ENCODE results near the gene PRPF40B. TPM values are rescaled to one million over a fixed set of nuclear protein-coding genes. Genes with fewer than 3 reads are reported as not detected.
A peak's percentile ranks its signal among the peaks of the same experiment; 100 is the strongest.

Gene PRPF40B
- total and polyA plus RNA-seq, 2 of the 13 experiments (the other 11 are each of a cell fraction or from before 2014, with no cell fraction given) = 5.0 to 7.8 TPM

GRCh38 chr12:49623142-49623904, at the start of gene PRPF40B (continued):
- TF ChIP-seq ZNF747 (CRISPR knock-in tag; IDR thresholded peaks at IDR 0.05; ENCODE audit: borderline replicate concordance) = peak; percentile 67
- TF ChIP-seq ZNF121 (CRISPR knock-in tag; IDR thresholded peaks at IDR 0.05) = no peak
- TF ChIP-seq MZF1 (CRISPR knock-in tag; IDR thresholded peaks at IDR 0.05; ENCODE audit: borderline replicate concordance) = no peak
- TF ChIP-seq HNF4A (CRISPR knock-in tag; IDR thresholded peaks at IDR 0.05) = no peak
- no peak for TF ChIP-seq SNRNP70 (IDR thresholded peaks at IDR 0.05; ENCODE audit: low read depth, low read length)
- no peak for TF ChIP-seq HNRNPUL1 (IDR thresholded peaks at IDR 0.05; ENCODE audit: low read depth, low read length)
- TF ChIP-seq ZNF781 (CRISPR knock-in tag; IDR thresholded peaks at IDR 0.05; ENCODE audit: borderline replicate concordance, not compliant biosample characterization) = no peak
- no peak for TF ChIP-seq KLF11 (CRISPR knock-in tag; IDR thresholded peaks at IDR 0.05)
- no peak for TF ChIP-seq ZNF34 (CRISPR knock-in tag; IDR thresholded peaks at IDR 0.05; ENCODE audit: borderline replicate concordance)
- no peak for TF ChIP-seq SIX4 (CRISPR knock-in tag; IDR thresholded peaks at IDR 0.05)
- no peak for TF ChIP-seq ELF3 (CRISPR knock-in tag; IDR thresholded peaks at IDR 0.05)
- 0 out of 2 replicates have a peak, but pooled peaks have one; percentile 35 for TF ChIP-seq ZFP36L1 (CRISPR knock-in tag; IDR thresholded peaks at IDR 0.05)
- TF ChIP-seq MXD4 (CRISPR knock-in tag; IDR thresholded peaks at IDR 0.05) = no peak; the same call in 1 of the 2 replicates
- no peak; the same call in 1 of the 2 replicates for TF ChIP-seq CCDC6 (CRISPR knock-in tag; IDR thresholded peaks at IDR 0.05)
- TF ChIP-seq NFE2L2 (IDR thresholded peaks at IDR 0.05; ENCODE audit: low read length) = no peak
- no peak for TF ChIP-seq ZNF441 (CRISPR knock-in tag; IDR thresholded peaks at IDR 0.05; ENCODE audit: borderline replicate concordance)
- TF ChIP-seq ZSCAN20 (CRISPR knock-in tag; IDR thresholded peaks at IDR 0.05; ENCODE audit: borderline replicate concordance) = 0 out of 2 replicates have a peak, but pooled peaks have one; percentile 44
- no peak for TF ChIP-seq ZNF282 (IDR thresholded peaks at IDR 0.05; ENCODE audit: partially characterized antibody)
- TF ChIP-seq ZNF773 (CRISPR knock-in tag; IDR thresholded peaks at IDR 0.05; ENCODE audit: borderline replicate concordance) = no peak; the same call in 1 of the 2 replicates
- TF ChIP-seq ZNF510 (CRISPR knock-in tag; IDR thresholded peaks at IDR 0.05; ENCODE audit: low read depth) = no peak
- TF ChIP-seq NCOA1 (CRISPR knock-in tag; IDR thresholded peaks at IDR 0.05) = no peak
- TF ChIP-seq POLR2AphosphoS5 (IDR thresholded peaks at IDR 0.05; ENCODE audit: low read depth, low read length) = peak; percentile 95
- no peak for TF ChIP-seq ZNF547 (CRISPR knock-in tag; IDR thresholded peaks at IDR 0.05)
- TF ChIP-seq CC2D1A (CRISPR knock-in tag; IDR thresholded peaks at IDR 0.05) = no peak
- TF ChIP-seq, protein P1, sequence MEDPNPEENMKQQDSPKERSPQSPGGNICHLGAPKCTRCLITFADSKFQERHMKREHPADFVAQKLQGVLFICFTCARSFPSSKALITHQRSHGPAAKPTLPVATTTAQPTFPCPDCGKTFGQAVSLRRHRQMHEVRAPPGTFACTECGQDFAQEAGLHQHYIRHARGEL (CRISPR knock-in tag; IDR thresholded peaks at IDR 0.05) = no peak
- TF ChIP-seq ZNF281 (CRISPR knock-in tag; IDR thresholded peaks at IDR 0.05; ENCODE audit: borderline replicate concordance) = no peak
- TF ChIP-seq ZBTB25 (CRISPR knock-in tag; IDR thresholded peaks at IDR 0.05) = peak; percentile 100

All from HepG2 (cell line).